H9 (cell line): Measurements from ENCODE around the gene GALT. TPM values are rescaled to one million over a fixed set of nuclear protein-coding genes. Genes with fewer than 3 reads are reported as not detected.

ENCODE experiments used
- DNase-seq: peaks from one replicate; pipeline ENCODE4 v3.0.0-alpha.2; 2017
- H2AFZ ChIP-seq: one replicate; pipeline ENCODE4 v1.6.1; 2013; ENCODE audit warnings: mild to moderate bottlenecking, low read length, control low read depth, moderate library complexity
- H2AK5ac ChIP-seq: 2 replicates; pipeline ENCODE4 v1.6.1; 2013; ENCODE audit warnings: low read length, control low read depth, mixed read lengths; ENCODE audit not compliant: insufficient read length
- H2BK120ac ChIP-seq: one replicate; pipeline ENCODE4 v1.6.1; 2013; ENCODE audit warnings: low read depth, mild to moderate bottlenecking, low read length, control low read depth, inconsistent platforms; ENCODE audit not compliant: poor library complexity, severe bottlenecking
- H2BK12ac ChIP-seq: 2 replicates; pipeline ENCODE4 v1.6.1; 2013; ENCODE audit warnings: low read length, control low read depth, mixed read lengths, low read depth; ENCODE audit not compliant: insufficient read length
- H2BK15ac ChIP-seq: 2 replicates; pipeline ENCODE4 v1.6.1; 2013; ENCODE audit warnings: low read depth, low read length, control low read depth
- H2BK20ac ChIP-seq: one replicate; pipeline ENCODE4 v1.6.1; 2013; ENCODE audit warnings: low read depth, mild to moderate bottlenecking, low read length, control low read depth, inconsistent platforms; ENCODE audit not compliant: poor library complexity, severe bottlenecking
- H2BK5ac ChIP-seq: 2 replicates; pipeline ENCODE4 v1.6.1; 2013; ENCODE audit warnings: low read length, control low read depth, mixed read lengths; ENCODE audit not compliant: insufficient read length
- H3K14ac ChIP-seq: 2 replicates; pipeline ENCODE4 v1.6.1; 2013; ENCODE audit warnings: low read length, control low read depth; ENCODE audit not compliant: insufficient read depth
- H3K18ac ChIP-seq: 2 replicates; pipeline ENCODE4 v1.6.1; 2013; ENCODE audit warnings: low read depth, mild to moderate bottlenecking, mixed read lengths, low read length, control low read depth; ENCODE audit not compliant: insufficient read length
- H3K23ac ChIP-seq: 2 replicates; pipeline ENCODE4 v1.6.1; 2013; ENCODE audit warnings: low read length, control low read depth, mixed read lengths, low read depth; ENCODE audit not compliant: insufficient read length
- H3K23me2 ChIP-seq: 2 replicates; pipeline ENCODE4 v1.6.1; 2013; ENCODE audit warnings: low read depth, mild to moderate bottlenecking, mixed read lengths, low read length, control low read depth; ENCODE audit not compliant: insufficient read length, poor library complexity, severe bottlenecking
- H3K27ac ChIP-seq: 2 replicates; pipeline ENCODE4 v1.5.1; 2013; ENCODE audit warnings: low read length, control low read depth, mixed read lengths, low read depth; ENCODE audit not compliant: insufficient read length
- H3K27me3 ChIP-seq: 2 replicates; pipeline ENCODE4 v1.6.1; 2013; ENCODE audit warnings: low read length, control low read depth, inconsistent platforms; ENCODE audit not compliant: insufficient read depth
- H3K4ac ChIP-seq: 2 replicates; pipeline ENCODE4 v1.6.1; 2013; ENCODE audit warnings: low read depth, mild to moderate bottlenecking, control low read depth, inconsistent platforms, low read length, moderate library complexity
- H3K4me1 ChIP-seq: 2 replicates; pipeline ENCODE4 v1.6.1; 2013; ENCODE audit warnings: low read length, control low read depth, inconsistent platforms; ENCODE audit not compliant: insufficient read depth
- H3K4me2 ChIP-seq: 2 replicates; pipeline ENCODE4 v1.6.1; 2013; ENCODE audit warnings: low read length, control low read depth, mixed read lengths; ENCODE audit not compliant: insufficient read length, insufficient read depth
- H3K56ac ChIP-seq: 2 replicates; pipeline ENCODE4 v1.6.1; 2013; ENCODE audit warnings: low read depth, mild to moderate bottlenecking, mixed read lengths, low read length, control low read depth; ENCODE audit not compliant: insufficient read length
- H3K79me1 ChIP-seq: 2 replicates; pipeline ENCODE4 v1.6.1; 2013; ENCODE audit warnings: low read depth, mild to moderate bottlenecking, moderate library complexity, low read length, control low read depth, inconsistent platforms; ENCODE audit not compliant: insufficient read depth, poor library complexity, severe bottlenecking
- H3K79me2 ChIP-seq: 2 replicates; pipeline ENCODE4 v1.6.1; 2013; ENCODE audit warnings: low read length, control low read depth, inconsistent platforms; ENCODE audit not compliant: insufficient read depth
- H3K9ac ChIP-seq: 2 replicates; pipeline ENCODE4 v1.6.1; 2013; ENCODE audit warnings: low read length, control low read depth, mixed read lengths; ENCODE audit not compliant: insufficient read length; ENCODE audit errors: extremely low read depth
- H3K9me3 ChIP-seq: one replicate; pipeline ENCODE4 v1.6.1; 2013; ENCODE audit warnings: low read depth, low read length, inconsistent platforms; ENCODE audit not compliant: control insufficient read depth
- H3T11ph ChIP-seq: one replicate; pipeline ENCODE4 v1.6.1; 2013; ENCODE audit warnings: mild to moderate bottlenecking, low read length, control low read depth, inconsistent platforms
- H4K20me1 ChIP-seq: one replicate; pipeline ENCODE4 v1.6.1; 2013; ENCODE audit not compliant: control insufficient read depth, insufficient read length, insufficient read depth
- H4K5ac ChIP-seq: 2 replicates; pipeline ENCODE4 v1.6.1; 2013; ENCODE audit warnings: low read depth, mild to moderate bottlenecking, mixed read lengths, low read length, control low read depth; ENCODE audit not compliant: insufficient read length
- H4K8ac ChIP-seq: replicated peaks from 2 replicates; pipeline ENCODE4 v1.6.1; 2013; ENCODE audit warnings: low read length, control low read depth, mixed read lengths, low read depth; ENCODE audit not compliant: insufficient read length
- H4K91ac ChIP-seq: 2 replicates; pipeline ENCODE4 v1.6.1; 2013; ENCODE audit warnings: low read depth, mild to moderate bottlenecking, moderate library complexity, mixed read lengths, low read length, control low read depth; ENCODE audit not compliant: insufficient read length
- H3K27ac Mint-ChIP-seq, 3 experiments: 2 replicates in 2 of 3; 3 replicates in 1 of 3; pipeline ENCODE4 v1.8.0; 2020 to 2021; ENCODE audit warnings: mixed read lengths in 3 of 3, mild to moderate bottlenecking in 1 of 3, moderate library complexity in 1 of 3
- H3K27me3 Mint-ChIP-seq: 2 replicates; pipeline ENCODE4 v1.8.0; 2021; ENCODE audit warnings: low read depth, mild to moderate bottlenecking, moderate library complexity, mixed read lengths
- H3K36me3 Mint-ChIP-seq, 3 experiments: 2 replicates in 2 of 3; 3 replicates in 1 of 3; pipeline ENCODE4 v1.8.0; 2020 to 2021; ENCODE audit warnings: low read depth in 3 of 3, mixed read lengths in 3 of 3; ENCODE audit not compliant: insufficient read depth in 1 of 3
- H3K4me1 Mint-ChIP-seq, 2 experiments: 2 replicates each; pipeline ENCODE4 v1.8.0; 2020; ENCODE audit warnings: mixed read lengths in 2 of 2
- H3K4me3 Mint-ChIP-seq, 2 experiments: 2 replicates in 1 of 2; 3 replicates in 1 of 2; pipeline ENCODE4 v1.8.0; 2020 to 2021; ENCODE audit warnings: mild to moderate bottlenecking in 2 of 2, mixed read lengths in 2 of 2, moderate library complexity in 1 of 2
- H3K9me3 Mint-ChIP-seq, 2 experiments: 2 replicates in 1 of 2; 3 replicates in 1 of 2; pipeline ENCODE4 v1.8.0; 2020; ENCODE audit warnings: mild to moderate bottlenecking in 2 of 2, mixed read lengths in 2 of 2, moderate library complexity in 1 of 2
- CTCF ChIP-seq: fragments of 200-600 bp; sonication (generic); conservative IDR thresholded peaks from 3 replicates; pipeline ENCODE4 v1.8.0; 2021; ENCODE audit warnings: antibody characterized with exemption, mild to moderate bottlenecking
- WGBS: extraction: QIAGEN DNeasy Blood & Tissue Kit; methylation state at CpG from one replicate; pipeline ENCODE4 v1.1.7; 2013; ENCODE audit warnings: missing lambda C conversion rate, low lambda C conversion rate, mixed read lengths; ENCODE audit not compliant: insufficient read length; ENCODE audit errors: extremely low coverage; 5-methylcytosine and 5-hydroxymethylcytosine counted together
- total RNA-seq: library from RNA; stranded (reverse); gene quantifications from 2 replicates; pipeline ENCODE4 v1.2.1, GENCODE V29; 2021

GALT gene
- total RNA-seq, 1 experiment from 2014 or later = 41.5 TPM

GRCh38 chr9:34665067-34665380, 18.5 kb downstream of the GALT start:
- no peak for TF ChIP-seq CTCF
- Histone ChIP-seq H4K8ac (no peak overlapping the region), H3K56ac (no peak overlapping the region), H3K27ac (no peak overlapping the region), H2BK15ac (no peak overlapping the region), H2BK120ac (no peak overlapping the region), H2BK12ac (no peak overlapping the region), H2BK20ac (no peak overlapping the region), H2AFZ (no peak overlapping the region), H3K4ac (no peak overlapping the region), H4K5ac (no peak overlapping the region), H3K9me3 (no peaks in the 10 kb centered on the region), H3K27me3 (no peaks in the 10 kb centered on the region), H3T11ph (no peak overlapping the region), H3K4me2 (peak overlapping the region; percentile 87), H3K9ac (no peak overlapping the region), H3K4me1 (no peaks in the 10 kb centered on the region), H3K23ac (no peak overlapping the region), H3K79me1 (no peaks in the 10 kb centered on the region), H2AK5ac (no peak overlapping the region), H2BK5ac (no peak overlapping the region), H4K91ac (no peak overlapping the region), H3K23me2 (peaks cover 13% of the 10 kb centered on the region), H3K18ac (no peak overlapping the region), H4K20me1 (no peaks in the 10 kb centered on the region), H3K14ac (no peak overlapping the region), H3K79me2 (no peaks in the 10 kb centered on the region)
- Mint-ChIP-seq H3K36me3 (peaks cover 24 to 25% (median 24%) of the 10 kb centered on the region in 3 experiments), H3K27me3 (peaks cover 6% of the 10 kb centered on the region), H3K4me3 (peak overlapping the region; percentile 88 to 92), H3K9me3 (peaks cover 10 to 13% of the 10 kb centered on the region in 2 experiments), H3K4me1 (peaks cover 7 to 8% of the 10 kb centered on the region in 2 experiments), H3K27ac (no peak overlapping the region)
- no peak for DNase-seq
- no CpG with 5 or more reads among the region's 26 CpGs for WGBS
